HG03520 (cell line): ENCODE data around the gene KCNQ1.

Experiments used
- ATAC-seq: cut with Tn5 transposase; IDR thresholded peaks from one replicate; pipeline ENCODE4 v1.9.1; 2021; ENCODE audit warnings: mild to moderate bottlenecking, moderate library complexity; ENCODE audit not compliant: unreplicated experiment

The KCNQ1 gene

GRCh38 chr11:2549080-2549479 is 104.3 kb downstream of the KCNQ1 start:
- ATAC-seq, result no peak

- no peak for ATAC-seq
Measured at GRCh38 chr11:2549491-2549875, 104.7 kb downstream of the KCNQ1 start.

GRCh38 chr11:2549876-2550605 is 105.2 kb downstream of the KCNQ1 start:
- no peak for ATAC-seq

- no peak for ATAC-seq
Measured at GRCh38 chr11:2550606-2550970, 105.8 kb downstream of the KCNQ1 start.

GRCh38 chr11:2551131-2551530 is 106.3 kb downstream of the KCNQ1 start:
- ATAC-seq, result no peak

- ATAC-seq, result no peak
Measured at GRCh38 chr11:2552210-2552609, 107.4 kb downstream of the KCNQ1 start.

GRCh38 chr11:2553198-2553597 is 108.4 kb downstream of the KCNQ1 start:
- no peak for ATAC-seq

- no peak for ATAC-seq
Measured at GRCh38 chr11:2553886-2554285, 109.1 kb downstream of the KCNQ1 start.

GRCh38 chr11:2554338-2555207 is 109.8 kb downstream of the KCNQ1 start:
- ATAC-seq, result no peak

- no peak for ATAC-seq
Measured at GRCh38 chr11:2555336-2555735, 110.5 kb downstream of the KCNQ1 start.

- ATAC-seq, result no peak
Measured at GRCh38 chr11:2555891-2556290, 111.1 kb downstream of the KCNQ1 start.

GRCh38 chr11:2557381-2557780 is 112.6 kb downstream of the KCNQ1 start:
- no peak for ATAC-seq

GRCh38 chr11:2558397-2558796 is 113.6 kb downstream of the KCNQ1 start:
- ATAC-seq, result no peak

GRCh38 chr11:2558861-2559526 is 114.2 kb downstream of the KCNQ1 start:
- ATAC-seq, result no peak

- ATAC-seq, result no peak
Measured at GRCh38 chr11:2559527-2560311, 114.9 kb downstream of the KCNQ1 start.

GRCh38 chr11:2561696-2562581 is 117.1 kb downstream of the KCNQ1 start:
- no peak for ATAC-seq

- ATAC-seq, result no peak
Measured at GRCh38 chr11:2562890-2563212, 118.0 kb downstream of the KCNQ1 start.

- ATAC-seq, result no peak
Measured at GRCh38 chr11:2563213-2564007, 118.6 kb downstream of the KCNQ1 start.

- ATAC-seq, result no peak
Measured at GRCh38 chr11:2564008-2564530, 119.3 kb downstream of the KCNQ1 start.
